Measurements from ENCODE around the gene KRTAP4-8. TPM values are rescaled to one million over a fixed set of nuclear protein-coding genes. Genes with fewer than 3 reads are reported as not detected.
"Not testable (repeated sequence)": the region's sequence is repeated elsewhere in the genome, so short reads cannot be mapped to it uniquely, and the experiment has no call there.

Gene KRTAP4-8
- polyA plus RNA-seq: not detected

DNA sequence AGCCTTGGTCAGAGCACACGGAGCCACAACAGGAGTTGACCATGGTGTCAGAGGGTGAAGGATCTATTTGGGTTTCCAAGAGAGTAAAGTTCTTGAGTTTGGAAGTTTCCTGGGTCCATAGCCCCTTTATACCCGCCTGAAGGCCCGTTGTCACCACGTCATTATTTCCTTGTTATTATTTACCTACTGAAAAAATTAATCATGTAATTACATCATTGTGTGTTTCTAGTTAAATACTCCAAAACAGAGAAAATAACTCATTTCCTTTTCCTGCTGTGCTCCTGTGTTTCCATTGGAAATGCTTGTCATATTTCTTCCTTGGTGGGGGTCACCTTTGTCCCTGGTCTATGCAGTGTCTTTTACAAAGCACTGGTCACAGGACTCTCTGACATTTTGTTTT, at the start of gene KRTAP4-8:
Gene KRTAP4-8 (minus strand): TSS at position 101 of the 400 bp plus-strand sequence. CDS start 58 bp downstream, at position 43.
- Mint-ChIP-seq H3K4me3 (no peak within 1 kb of the TSS), H3K27me3 (ENCODE audit: low read depth in 3 of 3) (peaks cover 2 to 8% (median 7%) of the 10 kb centered on the region in 3 donors), H3K27ac (no peak within 1 kb of the TSS), H3K9me3 (peaks cover 0 to 3% (median 0%) of the 10 kb centered on the region in 6 donors), H3K36me3 (no peaks in the 10 kb centered on the region), H3K4me1 (no peaks in the 10 kb centered on the region)
- DNase-seq: no peak

DNA sequence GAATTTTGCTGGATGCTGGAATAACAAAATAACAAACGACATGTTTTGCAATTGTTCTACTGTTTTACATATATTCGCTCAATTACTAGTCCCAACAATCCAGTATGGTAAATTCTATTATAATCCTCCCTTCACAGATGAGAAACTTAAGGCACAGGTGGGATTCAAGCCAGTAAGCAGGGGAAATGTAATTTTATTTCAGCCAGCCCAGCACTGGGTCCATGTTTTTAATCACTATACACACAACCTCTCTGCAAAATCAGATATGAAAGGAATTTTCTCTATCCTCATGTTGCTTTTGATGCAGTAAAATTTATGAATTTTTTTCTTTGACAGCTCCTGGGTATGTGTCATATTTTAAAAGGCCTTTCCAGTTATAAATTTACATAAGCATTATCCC, 47.3 kb upstream of the KRTAP4-8 start:
- Mint-ChIP-seq H3K4me1 (no peaks in the 10 kb centered on the region), H3K27me3 (ENCODE audit: low read depth in 3 of 3) (peaks cover 0 to 10% (median 1%) of the 10 kb centered on the region in 3 donors), H3K4me3 (no peak overlapping the region)

DNA sequence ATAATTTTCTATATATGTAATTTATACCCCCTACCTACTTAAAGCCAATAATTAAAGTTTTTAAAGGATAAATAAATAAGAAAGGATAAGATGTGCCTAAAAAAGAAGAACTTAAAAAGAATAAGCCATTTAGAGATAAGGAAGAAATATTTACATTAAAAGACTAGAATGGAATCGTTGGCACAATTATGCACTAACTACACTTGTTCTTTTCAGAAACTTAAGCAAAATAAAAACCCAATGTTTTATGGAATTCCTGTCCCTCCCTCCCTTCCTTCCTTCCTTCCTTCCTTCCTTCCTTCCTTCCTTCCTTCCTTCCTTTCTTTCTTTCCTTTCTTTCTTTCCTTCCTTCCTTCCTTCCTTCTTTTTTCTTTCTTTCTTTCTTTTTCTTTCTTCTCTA, 46.9 kb upstream of the KRTAP4-8 start:
- peaks cover 6 to 22% (median 11%) of the 10 kb centered on the region in 6 donors for H3K9me3 Mint-ChIP-seq
- DNase-seq: no peak
- no peak overlapping the region for H3K27ac Mint-ChIP-seq
- H3K4me3 Mint-ChIP-seq: no peak overlapping the region
- H3K36me3 Mint-ChIP-seq: peaks cover 0 to 7% (median 5%) of the 10 kb centered on the region in 3 donors
- H3K27me3 Mint-ChIP-seq (ENCODE audit: low read depth in 3 of 3): peaks cover 0 to 10% (median 1%) of the 10 kb centered on the region in 3 donors
- no peaks in the 10 kb centered on the region for H3K4me1 Mint-ChIP-seq

More for the DNA sequence above, 47.3 kb upstream of the KRTAP4-8 start:
- Mint-ChIP-seq H3K36me3 (peaks cover 0 to 7% (median 5%) of the 10 kb centered on the region in 3 donors), H3K9me3 (peaks cover 6 to 22% (median 11%) of the 10 kb centered on the region in 6 donors), H3K27ac (no peak overlapping the region)
- no peak for DNase-seq

DNA sequence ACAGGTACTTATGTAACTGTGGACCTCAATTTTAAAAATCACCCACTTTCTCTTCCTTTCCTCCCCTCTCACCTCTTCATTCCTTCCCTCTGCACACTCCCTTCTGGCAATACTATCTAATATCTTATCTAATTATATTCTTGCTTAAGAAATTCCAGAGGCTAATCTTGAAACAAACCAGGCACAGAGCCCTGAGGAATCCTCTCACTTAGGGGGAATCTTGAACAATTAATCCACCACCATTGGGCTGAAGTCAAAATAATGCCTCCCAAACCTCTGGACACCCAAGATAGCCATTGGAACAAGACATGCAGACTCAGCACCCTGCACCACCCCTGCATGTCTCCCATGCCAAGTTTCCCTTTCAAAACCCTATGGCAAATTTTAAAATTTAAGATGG, 43.4 kb upstream of the KRTAP4-8 start:
- DNase-seq: no peak
- Mint-ChIP-seq H3K4me3 (no peak overlapping the region), H3K9me3 (peaks cover 6 to 27% (median 13%) of the 10 kb centered on the region in 6 donors), H3K27ac (no peak overlapping the region), H3K36me3 (peaks cover 0 to 11% (median 10%) of the 10 kb centered on the region in 3 donors), H3K4me1 (no peaks in the 10 kb centered on the region), H3K27me3 (ENCODE audit: low read depth in 3 of 3) (peaks cover under 1 to 19% (median 2%) of the 10 kb centered on the region in 3 donors)

DNA sequence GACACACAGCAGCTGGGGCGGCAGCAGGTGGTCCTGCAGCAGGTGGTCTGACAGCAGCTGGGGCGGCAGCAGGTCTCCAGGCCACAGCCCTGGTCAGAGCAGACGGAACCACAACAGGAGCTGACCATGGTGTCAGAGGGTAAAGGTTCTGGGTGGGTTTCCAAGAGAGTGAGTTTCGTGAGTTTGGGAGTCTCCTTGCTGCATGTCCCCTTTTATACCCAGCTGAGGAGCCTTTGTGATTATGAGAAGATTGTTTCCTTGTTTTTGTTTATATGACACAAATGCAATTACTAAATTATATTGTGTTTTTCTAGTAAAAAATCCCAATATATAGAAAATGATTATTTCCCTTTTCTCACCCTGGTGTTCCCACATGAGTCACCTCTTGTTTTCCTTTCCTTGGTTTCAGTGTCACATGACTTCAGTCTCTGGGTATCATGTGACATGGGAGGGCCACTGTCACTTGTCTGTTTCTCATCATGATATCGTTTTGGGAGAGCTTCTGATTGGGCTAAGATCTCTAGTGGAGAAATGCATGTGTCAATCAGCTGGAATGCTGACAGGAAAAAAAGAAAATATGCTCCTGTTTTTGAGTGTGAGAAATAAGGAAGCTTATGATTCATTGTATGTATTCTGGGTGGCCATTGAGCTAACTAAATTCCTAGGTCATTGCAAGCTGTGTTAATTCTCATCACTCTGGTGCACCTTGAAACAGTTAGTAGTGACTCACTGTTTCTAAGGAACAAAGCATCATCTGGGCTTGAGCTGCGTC, 42.6 kb upstream of the KRTAP4-8 start, which contains the start of gene KRTAP4-6:
Gene KRTAP4-6 (minus strand): TSS at position 185 of the 772 bp plus-strand sequence. CDS start 57 bp downstream, at position 128.
- Mint-ChIP-seq H3K9me3 (peaks cover 6 to 27% (median 13%) of the 10 kb centered on the region in 6 donors), H3K4me1 (no peaks in the 10 kb centered on the region), H3K27ac (no peak within 1 kb of the TSS), H3K27me3 (ENCODE audit: low read depth in 3 of 3) (peaks cover 1 to 19% (median 2%) of the 10 kb centered on the region in 3 donors), H3K4me3 (no peak within 1 kb of the TSS), H3K36me3 (peaks cover 0 to 11% (median 10%) of the 10 kb centered on the region in 3 donors)
- DNase-seq: no peak

DNA sequence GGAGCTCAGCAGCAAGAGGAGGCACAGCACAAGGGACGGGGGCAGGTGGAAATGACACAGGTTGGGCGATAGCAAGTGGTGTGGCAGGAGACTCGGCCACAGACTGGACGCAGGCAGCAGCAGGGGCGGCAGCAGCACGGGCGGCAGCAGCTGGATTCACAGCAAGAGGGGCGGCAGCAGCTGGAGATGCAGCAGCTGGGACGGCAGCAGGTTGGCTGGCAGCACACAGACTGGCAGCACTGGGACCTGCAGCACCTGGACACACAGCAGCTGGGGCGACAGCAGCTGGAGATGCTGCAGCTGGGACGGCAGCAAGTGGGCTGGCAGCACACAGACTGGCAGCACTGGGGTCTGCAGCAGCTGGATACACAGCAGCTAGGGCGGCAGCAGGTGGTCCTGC, 41.9 kb upstream of the KRTAP4-8 start:
- not testable (repeated sequence) for H3K4me3 Mint-ChIP-seq, DNase-seq, H3K27ac Mint-ChIP-seq, H3K4me1 Mint-ChIP-seq
- peaks cover 0 to 11% (median 10%) of the 10 kb centered on the region in 3 donors for H3K36me3 Mint-ChIP-seq
- H3K9me3 Mint-ChIP-seq: peaks cover 6 to 27% (median 12%) of the 10 kb centered on the region in 6 donors
- H3K27me3 Mint-ChIP-seq (ENCODE audit: low read depth in 3 of 3): peaks cover 1 to 19% (median 2%) of the 10 kb centered on the region in 3 donors

DNA sequence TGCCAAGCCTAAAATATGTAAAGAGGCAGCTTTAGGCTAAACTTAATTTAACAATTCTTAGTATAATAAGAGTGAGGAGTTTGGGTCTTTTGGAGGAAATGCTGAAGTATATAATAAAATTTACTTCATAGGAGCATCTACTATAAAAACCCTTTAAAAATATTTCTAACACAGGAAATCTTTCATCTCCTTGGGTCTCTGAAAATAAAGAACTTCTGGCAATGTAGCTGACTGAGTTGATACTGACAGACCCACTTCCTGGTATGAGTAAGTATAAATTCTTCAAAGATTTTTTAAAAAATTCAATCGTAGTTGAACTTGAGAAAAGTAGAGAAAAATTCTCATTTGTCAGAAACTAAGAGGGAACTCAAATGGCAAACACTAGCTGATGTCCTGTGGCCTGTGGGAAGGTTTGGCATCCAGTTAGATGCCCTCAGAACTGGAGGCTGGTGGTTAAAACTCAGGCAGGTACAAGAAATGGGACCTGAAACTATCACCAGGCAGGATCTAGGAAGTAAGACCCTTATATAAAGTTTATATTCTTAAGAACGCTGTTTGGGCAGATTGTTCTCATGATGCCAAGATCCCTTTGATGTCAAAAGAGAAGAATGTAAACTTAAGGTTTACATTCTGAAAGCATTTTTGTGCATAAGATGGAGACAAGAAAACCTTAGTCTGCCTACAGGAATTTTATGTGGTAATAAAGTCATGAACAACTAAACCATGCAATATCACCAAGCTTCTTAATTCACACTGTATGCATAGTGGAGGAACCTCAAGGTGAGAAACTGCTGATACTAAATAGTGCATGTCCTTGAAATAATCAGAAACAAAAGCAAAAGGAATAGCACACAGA, 36.2 kb upstream of the KRTAP4-8 start:
- Mint-ChIP-seq H3K27ac (no peak overlapping the region), H3K9me3 (no peaks in the 10 kb centered on the region), H3K4me1 (peaks cover 0 to 7% of the 10 kb centered on the region in 2 donors), H3K4me3 (no peak overlapping the region), H3K36me3 (no peaks in the 10 kb centered on the region), H3K27me3 (ENCODE audit: low read depth in 3 of 3) (peaks cover 1 to 12% (median 2%) of the 10 kb centered on the region in 3 donors)
- no peak for DNase-seq

DNA sequence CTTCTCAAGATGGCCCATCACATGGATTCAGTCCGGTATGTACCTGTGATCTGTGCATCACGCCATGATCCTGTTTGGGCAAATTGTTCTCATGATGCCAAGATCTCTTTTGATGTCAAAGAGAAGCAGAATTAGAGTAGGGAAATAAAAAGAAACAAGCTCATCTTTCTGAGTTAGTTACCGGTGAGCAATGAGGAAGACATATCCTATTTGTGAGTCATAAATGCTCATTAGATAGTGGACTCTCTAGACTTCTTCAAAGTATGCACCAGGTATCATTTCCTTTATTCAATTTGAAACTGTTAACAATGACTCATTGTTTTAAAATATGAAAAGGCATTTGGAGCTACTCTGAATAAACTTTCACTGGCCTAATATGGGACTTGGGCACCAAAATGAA, 34.0 kb upstream of the KRTAP4-8 start:
- Mint-ChIP-seq H3K27ac (no peak overlapping the region), H3K27me3 (ENCODE audit: low read depth in 3 of 3) (peaks cover 1% of the 10 kb centered on the region in 3 donors), H3K4me3 (no peak overlapping the region), H3K36me3 (no peaks in the 10 kb centered on the region), H3K4me1 (peaks cover 0 to 7% of the 10 kb centered on the region in 2 donors), H3K9me3 (no peaks in the 10 kb centered on the region)
- no peak for DNase-seq

DNA sequence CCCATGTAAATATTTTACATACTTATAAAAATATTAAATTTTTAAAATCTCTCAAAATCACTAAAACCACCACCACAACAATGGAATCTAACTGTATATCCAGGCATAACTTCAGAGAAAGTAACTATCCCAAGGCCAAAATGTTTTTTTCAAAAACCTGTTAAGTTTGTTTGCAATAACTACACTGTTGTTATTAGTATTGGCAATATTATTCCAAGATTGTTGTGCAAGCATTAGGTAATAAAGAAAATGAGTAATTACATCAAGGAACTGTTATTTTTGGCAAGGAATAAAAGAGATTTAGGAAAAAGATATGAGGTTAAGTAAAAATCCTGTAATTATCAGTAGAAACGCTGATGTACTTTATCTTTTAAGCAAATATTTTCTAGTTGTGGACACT, 29.4 kb upstream of the KRTAP4-8 start:
- H3K27ac Mint-ChIP-seq: no peak overlapping the region
- H3K9me3 Mint-ChIP-seq: no peaks in the 10 kb centered on the region
- H3K4me3 Mint-ChIP-seq: no peak overlapping the region
- no peak for DNase-seq
- peaks cover 4 to 17% (median 10%) of the 10 kb centered on the region in 3 donors for H3K27me3 Mint-ChIP-seq (ENCODE audit: low read depth in 3 of 3)
- no peaks in the 10 kb centered on the region for H3K36me3 Mint-ChIP-seq
- peaks cover 1 to 31% of the 10 kb centered on the region in 2 donors for H3K4me1 Mint-ChIP-seq

DNA sequence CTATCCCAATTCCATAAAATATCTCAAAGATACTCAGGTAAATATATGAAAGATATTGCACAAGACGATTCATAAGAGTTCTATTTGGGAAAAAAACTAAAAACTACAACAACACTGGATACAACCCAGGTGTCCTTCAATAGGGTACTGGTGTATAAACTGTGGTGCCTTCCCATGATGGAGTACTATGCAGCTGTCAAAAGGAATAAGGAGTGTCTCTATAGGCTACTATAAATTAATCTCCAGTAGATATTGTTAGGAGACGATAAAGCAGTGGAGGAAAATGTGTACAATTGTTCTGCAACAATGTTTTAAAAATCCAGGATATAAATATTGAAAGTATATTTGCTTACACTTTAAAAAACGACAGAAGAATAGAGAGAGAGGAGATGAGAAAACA, 28.5 kb upstream of the KRTAP4-8 start:
- H3K4me3 Mint-ChIP-seq: no peak overlapping the region
- H3K4me1 Mint-ChIP-seq: peaks cover 1 to 31% of the 10 kb centered on the region in 2 donors
- H3K36me3 Mint-ChIP-seq: no peaks in the 10 kb centered on the region
- no peaks in the 10 kb centered on the region for H3K9me3 Mint-ChIP-seq
- peaks cover 4 to 17% (median 10%) of the 10 kb centered on the region in 3 donors for H3K27me3 Mint-ChIP-seq (ENCODE audit: low read depth in 3 of 3)
- H3K27ac Mint-ChIP-seq: no peak overlapping the region
- no peak for DNase-seq

DNA sequence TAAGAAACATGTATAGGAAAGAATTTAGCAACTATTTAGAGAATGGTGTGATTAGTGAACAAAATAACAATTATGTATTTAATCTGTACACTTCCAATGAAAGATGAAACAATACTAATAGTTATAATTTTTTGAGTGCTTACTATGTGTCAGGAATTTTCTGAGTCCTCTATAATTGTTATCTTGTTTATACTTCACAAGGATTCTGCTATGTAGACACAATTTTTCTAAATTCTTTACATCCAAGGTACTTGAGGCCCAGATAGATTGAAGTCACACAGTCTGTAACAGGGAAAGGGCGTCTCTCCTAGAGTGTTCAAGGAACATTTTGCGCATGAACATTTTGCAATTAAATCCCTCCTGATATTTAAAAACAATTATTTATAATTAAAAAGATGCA, 27.1 kb upstream of the KRTAP4-8 start:
- DNase-seq: no peak
- H3K27ac Mint-ChIP-seq: no peak overlapping the region

DNA sequence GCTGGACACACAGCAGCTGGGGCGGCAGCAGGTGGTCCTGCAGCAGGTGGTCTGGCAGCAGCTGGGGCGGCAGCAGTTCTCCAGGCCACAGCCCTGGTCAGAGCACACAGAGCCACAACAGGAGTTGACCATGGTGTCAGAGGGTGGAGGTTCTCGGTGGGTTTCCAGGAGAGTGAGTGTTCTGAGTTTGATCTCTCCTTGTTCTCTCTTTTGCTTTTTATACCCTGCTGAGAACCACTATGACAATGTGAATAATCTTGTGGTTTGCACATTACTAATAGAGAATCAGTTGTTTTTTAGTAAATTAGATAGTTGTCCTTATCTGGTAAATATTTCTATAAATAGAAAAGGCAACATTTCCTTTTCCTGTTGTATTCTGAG, 26.0 kb upstream of the KRTAP4-8 start, which contains the start of gene KRTAP4-12:
Gene KRTAP4-12 (minus strand): TSS at position 192 of the 381 bp plus-strand sequence. CDS start 60 bp downstream, at position 132.
- Mint-ChIP-seq H3K4me1 (peaks cover 7 to 43% of the 10 kb centered on the region in 2 donors), H3K4me3 (peak within 1 kb of the TSS in 1 of 5 donors; percentile 7)
- H3K27ac Mint-ChIP-seq: not testable (repeated sequence)

More for the DNA sequence above, 27.1 kb upstream of the KRTAP4-8 start:
- Mint-ChIP-seq H3K4me1 (peaks cover 7 to 38% of the 10 kb centered on the region in 2 donors), H3K27me3 (ENCODE audit: low read depth in 3 of 3) (peaks cover 4 to 21% (median 12%) of the 10 kb centered on the region in 3 donors), H3K9me3 (no peaks in the 10 kb centered on the region), H3K4me3 (no peak overlapping the region), H3K36me3 (no peaks in the 10 kb centered on the region)

DNA sequence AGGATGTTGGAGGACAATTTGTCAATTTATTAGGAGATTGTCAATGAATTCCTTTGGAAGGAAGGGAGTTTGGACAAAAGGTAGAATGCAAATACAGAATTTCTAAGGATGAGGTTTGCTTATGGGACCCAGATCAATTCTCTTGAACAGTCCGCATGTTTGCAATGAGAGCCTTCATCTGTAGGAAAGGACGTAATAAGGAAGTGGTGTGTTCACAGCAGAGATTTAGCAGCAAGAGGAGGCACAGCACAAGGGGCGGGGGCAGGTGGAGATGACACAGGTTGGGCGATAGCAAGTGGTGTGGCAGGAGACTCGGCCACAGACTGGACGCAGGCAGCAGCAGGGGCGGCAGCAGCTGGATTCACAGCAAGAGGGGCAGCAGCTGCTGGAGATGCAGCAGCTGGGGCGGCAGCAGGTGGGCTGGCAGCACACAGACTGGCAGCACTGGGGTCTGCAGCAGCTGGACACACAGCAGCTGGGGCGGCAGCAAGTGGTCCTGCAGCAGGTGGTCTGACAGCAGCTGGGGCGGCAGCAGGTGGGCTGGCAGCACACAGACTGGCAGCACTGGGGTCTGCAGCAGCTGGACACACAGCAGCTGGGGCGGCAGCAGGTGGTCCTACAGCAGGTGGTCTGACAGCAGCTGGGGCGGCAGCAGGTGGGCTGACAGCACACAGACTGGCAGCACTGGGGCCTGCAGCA, 25.5 kb upstream of the KRTAP4-8 start:
- H3K36me3 Mint-ChIP-seq, H3K27ac Mint-ChIP-seq, DNase-seq, H3K9me3 Mint-ChIP-seq: not testable (repeated sequence)
- H3K4me3 Mint-ChIP-seq: peak overlapping the region in 1 of 5 donors; percentile 7
- peaks cover 8 to 22% (median 12%) of the 10 kb centered on the region in 3 donors for H3K27me3 Mint-ChIP-seq (ENCODE audit: low read depth in 3 of 3)
- peaks cover 7 to 43% of the 10 kb centered on the region in 2 donors for H3K4me1 Mint-ChIP-seq

More for the DNA sequence above, 26.0 kb upstream of the KRTAP4-8 start, which contains the start of gene KRTAP4-12:
- peaks cover 8 to 22% (median 12%) of the 10 kb centered on the region in 3 donors for H3K27me3 Mint-ChIP-seq (ENCODE audit: low read depth in 3 of 3)
- not testable (repeated sequence) for DNase-seq, H3K9me3 Mint-ChIP-seq, H3K36me3 Mint-ChIP-seq
